CD4-positive, alpha-beta T cell treated with Interleukin-2 at 100 ng/mL for 4 hours (primary cell): ENCODE measurements around the gene TIGD6.
A peak's percentile ranks its signal among the peaks of the same experiment; 100 is the strongest.

Experiments used
- DNase-seq: peaks from one replicate; pipeline ENCODE4 v3.0.0-alpha.2; 2020; ENCODE audit warnings: low spot score

TIGD6 gene

DNA sequence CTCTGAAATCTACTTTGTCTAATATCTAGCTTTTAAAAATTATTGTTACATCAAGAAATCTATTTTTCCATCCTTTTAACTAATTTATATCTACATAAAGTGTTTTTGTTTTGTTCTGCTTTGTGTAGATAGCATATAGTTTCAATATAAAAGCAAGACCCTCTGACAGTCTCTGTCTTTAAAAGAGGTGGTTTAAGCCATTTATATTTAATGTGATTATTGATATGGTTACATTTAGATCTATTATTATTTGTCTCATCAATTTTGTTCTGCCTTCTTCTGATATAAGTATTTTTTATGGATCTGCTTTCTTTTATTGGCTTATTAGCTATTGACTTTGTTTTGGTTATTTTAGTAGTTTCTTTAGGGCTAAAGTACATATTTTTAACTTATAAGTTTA lies 16.1 kb upstream of the TIGD6 start:
- no peak for DNase-seq

DNA sequence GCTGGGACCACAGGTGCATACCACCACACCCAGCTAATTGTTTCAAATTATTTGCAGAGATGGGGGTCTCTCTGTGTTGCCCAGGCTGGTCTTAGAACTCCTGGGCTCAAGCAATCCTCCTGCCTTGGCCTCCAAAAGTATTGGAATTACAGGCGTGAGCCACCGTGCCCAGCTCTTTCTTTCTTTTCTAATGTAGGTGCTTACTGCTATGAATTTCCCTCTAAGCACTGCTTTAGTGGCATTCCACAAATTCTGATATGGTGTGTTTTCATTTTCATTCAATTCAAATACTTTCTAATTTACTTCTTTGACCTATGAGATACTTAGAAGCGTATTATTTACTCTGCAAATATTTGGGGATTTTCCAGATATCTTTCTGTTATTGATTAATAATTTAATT lies 15.0 kb upstream of the TIGD6 start:
- no peak for DNase-seq

DNA sequence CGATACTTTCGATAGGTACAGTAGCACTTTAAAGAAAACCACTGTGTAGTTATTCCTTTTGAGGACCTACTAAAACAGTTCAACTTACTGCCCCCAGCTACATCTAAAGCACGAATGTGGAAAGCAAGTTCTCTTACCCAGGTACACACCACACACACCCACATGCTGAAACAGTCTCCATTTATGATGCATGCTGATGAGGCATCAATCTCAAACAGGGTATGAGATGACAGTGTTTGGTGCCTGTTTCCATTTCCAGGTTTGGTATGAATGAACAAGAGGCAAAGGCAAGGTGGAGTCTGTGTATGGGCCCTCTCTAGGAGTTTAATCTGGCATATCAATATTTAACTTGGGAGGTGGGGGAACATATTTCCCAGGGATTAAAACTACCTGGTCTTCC lies 14.0 kb upstream of the TIGD6 start:
- no peak for DNase-seq

DNA sequence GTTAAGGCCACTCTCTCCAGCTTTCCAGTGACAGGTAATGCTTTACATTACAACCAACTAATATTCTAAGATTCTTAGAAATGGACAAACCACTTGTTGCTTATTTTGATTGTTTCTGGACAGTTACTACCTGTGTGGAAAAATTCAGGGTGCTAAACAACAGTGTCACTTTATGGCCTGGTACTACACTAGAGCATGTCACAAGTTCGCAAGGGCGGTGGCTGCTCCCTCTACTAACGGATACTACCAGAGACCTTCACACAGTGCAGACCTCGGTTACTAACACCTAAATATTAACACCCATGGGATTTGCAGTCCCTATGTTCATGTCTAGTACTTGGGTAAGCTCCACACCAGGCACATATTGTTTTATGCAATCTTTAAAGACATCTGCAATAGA lies 13.5 kb upstream of the TIGD6 start:
- DNase-seq: no peak

DNA sequence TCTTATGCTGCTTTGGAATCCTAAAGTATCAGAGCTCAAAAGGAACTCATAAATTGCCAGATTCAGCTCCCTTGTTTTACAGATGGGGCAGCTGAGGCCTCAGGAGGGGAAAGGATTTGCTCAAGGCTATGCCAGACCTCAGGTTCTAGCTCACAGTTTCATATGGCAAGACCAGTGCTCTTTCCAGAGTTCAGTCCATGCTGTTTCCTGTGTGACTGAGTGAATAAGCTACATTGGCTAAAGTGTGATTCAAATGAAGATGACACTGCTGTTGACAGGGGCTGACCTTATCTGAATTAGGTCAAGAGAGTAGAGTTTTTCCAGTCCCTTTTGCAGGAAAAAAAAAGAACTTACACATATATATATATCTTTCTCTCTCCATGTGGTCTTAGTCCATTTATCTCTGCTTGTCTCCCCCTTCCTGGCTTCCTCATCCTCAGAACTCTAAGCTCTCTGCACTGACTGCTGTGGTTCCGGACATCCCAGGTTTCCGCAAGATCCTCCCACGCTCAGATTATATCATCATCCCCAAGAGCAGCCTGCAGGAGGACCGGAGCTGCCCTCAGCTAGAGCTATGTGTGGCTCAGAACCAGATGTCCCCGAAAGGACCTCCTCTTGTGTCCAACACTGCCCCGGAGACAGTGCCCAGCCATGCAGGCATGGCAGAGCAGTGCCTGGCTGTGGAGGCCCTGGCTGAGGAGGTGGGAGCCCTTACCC lies 9.4 kb upstream of the TIGD6 start:
- DNase-seq: no peak

DNA sequence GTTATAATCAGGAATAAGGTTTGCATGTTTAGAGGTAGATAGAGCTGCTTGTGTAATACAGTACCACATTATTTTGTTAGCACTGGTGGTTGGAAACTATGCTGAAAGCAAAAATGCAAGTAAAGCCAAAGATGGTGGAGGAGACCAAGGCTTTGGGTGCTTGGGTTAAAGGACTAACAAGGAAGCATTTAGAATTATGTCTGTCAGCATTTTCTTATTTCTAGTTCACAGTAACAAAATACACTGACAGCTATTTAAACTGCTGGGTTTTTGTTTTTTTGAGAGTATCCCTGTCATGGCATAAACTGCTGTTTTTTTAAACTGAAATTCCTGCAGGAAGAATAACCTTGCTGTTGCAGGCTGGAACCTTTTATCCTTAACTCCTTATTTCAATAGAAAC lies 6.6 kb upstream of the TIGD6 start:
- DNase-seq: no peak

DNA sequence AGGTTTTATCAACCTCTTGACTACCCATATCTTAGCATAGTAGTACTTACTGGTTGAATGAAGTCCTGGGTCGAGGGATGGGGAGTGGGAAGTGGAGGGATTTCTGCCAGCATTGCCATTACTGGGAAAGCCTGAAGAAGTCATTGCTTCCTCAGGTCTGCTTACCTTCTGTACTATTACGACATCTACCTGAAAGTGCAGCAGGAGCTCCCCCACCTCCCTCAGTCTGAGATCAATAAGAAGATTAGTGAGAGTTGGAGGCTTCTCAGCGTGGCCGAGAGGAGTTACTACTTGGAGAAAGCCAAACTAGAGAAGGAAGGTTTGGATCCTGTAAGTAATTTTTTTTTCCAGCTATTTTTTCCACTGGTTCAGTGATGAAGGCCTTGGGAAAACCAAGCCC lies 5.9 kb upstream of the TIGD6 start:
- DNase-seq: no peak

DNA sequence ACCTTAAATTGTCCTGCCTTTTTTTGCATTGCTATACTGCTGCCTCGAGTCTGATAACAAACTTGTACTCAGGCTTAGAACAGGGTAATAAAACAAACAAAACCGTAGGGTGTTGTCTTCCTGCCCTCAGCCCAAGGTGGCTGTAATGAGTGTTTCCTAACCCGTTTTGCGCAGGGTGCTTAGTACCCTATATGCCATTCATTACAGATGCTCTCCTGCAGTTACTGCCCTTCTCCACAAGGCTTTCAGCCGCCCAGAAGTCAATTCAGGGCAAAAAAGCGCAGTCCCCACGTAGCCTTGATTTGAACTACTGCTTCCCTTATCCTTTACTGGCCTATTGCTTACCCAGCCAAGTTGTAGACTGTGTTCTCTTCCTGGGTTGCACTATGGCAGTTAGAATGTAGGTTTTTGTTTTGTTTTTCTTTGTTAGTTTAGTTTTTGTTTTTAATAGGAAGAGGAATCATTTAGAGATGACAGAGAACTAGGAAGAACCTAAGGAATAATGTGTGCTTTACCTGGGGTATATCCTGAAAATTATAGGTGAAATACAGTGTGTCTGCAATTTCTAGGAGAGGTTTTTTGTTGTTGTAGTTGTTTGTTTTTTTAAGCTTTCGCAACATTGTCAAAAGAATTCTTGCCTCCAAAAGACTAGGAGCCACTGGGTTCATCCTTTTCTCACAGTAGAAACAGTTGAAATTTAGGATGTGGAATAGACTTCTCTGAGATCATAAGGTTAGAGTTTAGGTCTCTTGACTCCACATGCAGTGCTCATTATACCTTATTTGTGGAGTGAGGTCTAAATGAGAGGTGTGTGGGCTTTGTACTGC lies 1.4 kb upstream of the TIGD6 start:
- DNase-seq: peak; percentile 74

DNA sequence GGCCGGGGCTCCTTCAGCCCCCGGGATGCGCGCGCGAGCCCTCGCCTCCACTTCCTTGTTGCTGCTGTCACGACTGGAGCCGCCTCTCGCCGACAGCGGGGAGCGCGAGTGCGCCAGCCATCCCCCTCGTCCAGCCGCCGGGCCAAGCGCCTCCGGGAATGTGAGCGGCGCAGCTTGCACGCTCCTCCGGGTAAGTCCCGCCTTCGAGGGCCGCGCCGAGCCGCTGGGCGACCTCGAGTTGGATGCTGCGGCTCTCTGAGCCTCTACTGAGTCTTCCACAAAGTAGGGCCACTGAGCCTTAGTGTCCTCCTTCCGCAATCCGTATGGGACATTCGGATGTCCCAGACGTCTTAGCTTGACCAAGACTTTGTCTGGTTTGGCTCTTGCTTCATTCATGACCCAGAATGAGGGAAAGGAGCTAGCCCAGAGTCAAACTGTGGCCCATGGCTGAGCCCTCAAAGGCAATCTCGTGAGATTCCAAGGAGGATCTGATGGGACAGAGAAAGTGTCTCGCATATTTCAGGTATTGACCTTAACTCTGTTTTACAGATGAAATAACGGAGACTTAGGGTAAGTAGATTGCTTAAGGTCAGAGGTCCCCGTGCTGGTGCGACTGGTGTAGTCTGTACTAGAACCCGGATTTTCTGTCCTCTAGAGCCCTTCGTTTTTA lies 671 bp upstream of the TIGD6 start:
- DNase-seq: peak; percentile 19

DNA sequence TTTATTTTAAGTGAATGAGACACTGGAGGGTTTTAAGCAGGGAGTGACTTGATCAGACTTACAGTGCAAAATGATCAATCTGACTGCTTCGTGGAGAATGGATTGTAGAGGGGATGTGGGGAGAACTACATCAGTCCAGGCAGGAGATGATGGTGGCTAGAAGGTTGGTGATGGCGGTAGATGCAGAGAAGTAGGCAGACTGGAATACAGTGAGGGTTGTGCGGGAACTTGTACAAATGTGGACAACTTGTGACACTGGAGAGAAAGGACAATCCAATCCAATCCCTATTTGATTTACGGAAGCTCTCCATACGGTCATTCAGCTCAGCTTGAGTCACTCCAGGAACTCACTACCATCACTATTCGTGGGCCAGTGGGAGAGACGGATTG lies 593 bp downstream of the TIGD6 start:
- no peak for DNase-seq

DNA sequence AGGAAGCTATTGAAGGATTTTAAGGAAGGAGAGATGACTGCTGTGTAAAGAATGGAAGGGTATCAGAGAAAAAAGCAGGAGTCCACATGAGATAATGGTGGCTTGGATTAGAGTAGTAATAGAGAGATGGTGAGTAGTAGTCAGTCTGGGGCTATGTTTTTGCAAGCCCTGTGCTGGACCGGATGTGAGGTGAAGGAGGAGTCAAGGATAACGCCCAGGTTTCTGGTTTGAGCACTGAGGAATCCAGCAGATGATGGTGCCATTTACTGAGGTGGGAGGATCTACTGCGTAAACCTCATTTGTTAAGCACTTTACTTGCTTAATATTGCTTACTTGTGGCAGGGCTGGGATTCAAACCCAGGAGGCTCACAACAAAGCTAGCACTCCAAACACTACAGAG lies 1.1 kb downstream of the TIGD6 start:
- no peak for DNase-seq

DNA sequence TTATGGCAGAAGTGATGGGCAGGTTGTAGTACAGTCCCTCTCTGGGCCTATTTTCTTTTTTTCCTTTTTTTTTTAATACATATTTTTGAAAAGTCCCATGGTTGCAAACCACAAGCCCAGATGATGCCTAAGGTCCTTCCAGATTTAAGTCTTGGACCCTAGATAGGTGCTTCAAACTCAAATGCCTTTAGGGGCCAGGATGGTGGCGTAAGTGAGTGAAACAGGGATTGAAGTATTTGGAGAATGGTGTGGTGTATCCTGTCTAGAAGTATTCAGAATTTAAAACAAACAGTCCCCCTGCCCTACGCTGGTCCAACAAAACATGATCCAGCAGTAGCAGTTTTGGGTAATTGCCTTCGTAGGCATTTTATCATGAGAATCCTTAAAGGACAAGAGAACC lies 2.2 kb downstream of the TIGD6 start:
- no peak for DNase-seq

DNA sequence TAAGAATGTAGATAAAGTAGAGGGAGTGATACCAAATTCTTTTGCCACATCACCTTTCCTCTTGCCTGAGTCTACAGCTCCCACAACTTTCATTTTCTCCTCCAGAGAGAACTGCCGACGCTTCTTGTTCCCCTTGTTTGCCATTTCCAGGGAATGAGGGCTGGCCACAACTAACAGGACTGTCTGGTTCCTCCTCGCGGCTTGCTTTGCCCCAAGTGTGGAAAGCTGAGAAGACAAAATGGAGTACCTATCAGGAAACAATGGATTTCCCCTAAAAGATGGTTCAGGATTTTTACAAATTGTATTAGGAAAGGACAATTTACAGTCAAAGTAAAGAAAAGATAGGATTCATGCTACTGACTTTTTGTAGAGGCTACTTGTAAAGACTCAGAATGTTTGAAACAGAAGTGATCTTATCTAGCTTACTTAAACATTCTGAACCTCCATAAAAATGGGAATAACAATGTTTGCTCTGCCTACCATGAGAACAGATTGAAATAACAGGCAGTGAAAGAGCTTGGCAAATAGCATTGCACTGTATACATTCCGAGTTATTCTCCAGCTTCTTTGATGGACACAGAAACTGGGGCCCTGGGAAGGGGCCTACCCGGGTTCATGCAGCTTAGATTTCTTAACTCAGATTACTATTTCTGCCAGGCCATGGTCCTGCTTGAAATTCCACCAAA lies 4.1 kb downstream of the TIGD6 start:
- DNase-seq: no peak

DNA sequence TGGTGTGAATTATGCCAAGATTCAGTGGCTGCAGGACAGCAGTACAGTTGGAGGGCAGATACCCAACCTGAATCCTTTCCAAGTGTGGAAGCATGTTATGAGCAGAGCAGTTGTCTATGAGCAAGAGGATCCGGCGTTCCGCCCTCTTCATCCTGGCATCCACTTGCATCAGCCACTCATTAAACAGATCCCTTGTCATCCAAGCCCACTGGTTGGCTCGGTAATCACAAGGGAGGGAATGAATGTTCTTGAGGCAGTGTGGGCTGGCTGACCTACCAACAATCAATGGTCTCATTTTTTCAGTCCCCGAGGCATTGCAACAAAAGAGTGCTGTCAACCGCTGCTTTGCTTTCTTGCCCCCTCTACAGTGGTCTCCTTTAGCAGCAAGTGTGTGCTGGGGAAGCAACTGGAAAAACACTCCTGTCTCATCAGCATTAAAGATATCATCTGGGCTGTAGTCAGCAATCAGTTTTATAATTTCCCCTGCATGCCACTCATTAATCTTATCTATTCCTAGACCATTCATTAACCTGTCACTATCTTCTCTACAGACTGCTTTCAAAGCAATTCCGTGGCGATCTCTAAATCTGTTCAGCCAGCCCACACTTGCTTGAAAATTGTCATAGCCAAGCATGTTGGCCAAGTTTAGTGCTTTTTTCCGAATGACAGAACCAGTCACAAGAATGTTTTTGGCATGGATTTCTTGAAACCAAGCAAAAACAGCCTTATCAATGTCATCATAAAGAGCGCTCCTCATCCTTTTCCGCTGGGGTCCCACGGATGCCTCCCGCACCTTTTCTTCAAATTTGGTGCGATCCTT lies 4.9 kb downstream of the TIGD6 start:
- no peak for DNase-seq

DNA sequence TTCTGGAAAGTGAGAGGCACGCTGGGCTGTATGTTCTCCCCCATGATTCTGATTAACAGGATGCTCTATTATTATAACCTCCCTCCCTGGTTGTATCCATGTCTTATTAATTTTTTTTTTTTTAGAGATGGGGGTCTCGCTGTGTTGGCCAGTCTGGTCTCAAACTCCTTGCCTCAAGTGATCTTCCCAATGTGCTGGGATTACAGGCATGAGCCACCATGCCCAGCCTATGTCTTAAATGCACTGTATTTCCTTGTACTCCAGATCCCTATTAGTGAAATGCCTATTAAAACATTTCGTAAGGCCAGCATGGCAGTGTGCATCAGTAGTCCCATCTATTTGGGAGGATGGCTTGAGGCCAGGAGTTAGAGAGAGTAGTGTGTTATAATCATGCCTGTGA lies 7.0 kb downstream of the TIGD6 start:
- no peak for DNase-seq

DNA sequence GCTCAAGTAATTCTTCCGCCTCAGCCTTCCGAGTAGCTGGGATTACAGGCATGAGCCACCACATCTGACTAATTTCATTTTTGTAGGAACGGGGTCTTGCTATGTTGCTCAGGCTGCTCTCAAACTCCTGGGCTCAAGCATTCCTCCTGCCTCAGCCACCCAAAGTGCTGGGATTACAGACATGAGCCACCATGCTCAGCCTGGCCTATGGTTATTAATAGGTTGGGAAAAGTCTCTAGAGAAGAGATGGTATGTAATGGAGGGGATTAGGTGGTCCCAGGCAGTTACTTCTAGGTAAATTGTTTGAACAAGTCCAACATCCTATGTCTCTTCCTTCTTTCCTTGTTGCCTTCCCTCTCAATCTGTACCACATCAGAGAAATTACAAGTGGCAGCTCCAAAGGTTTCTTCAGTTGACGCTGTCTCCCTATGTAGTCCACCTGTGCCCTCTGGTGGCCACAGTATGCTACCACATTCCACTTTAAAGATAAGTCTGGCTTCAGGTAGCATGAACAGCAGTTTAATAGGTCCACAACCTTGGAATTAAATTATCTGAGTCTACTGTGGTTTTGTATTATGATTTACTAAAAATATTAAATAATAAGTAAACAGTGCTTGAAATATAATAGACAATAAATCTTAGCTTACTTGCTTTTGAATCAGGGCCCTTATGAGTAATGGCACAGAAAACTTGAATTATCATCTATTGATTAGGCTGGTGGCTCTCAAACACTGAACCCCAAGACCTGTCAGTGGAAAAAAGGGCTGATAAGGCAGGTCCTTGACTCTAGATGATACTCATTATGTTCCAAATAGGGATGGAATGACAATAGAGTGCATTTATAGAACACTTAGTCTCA lies 9.7 kb downstream of the TIGD6 start:
- peak; percentile 77 for DNase-seq

DNA sequence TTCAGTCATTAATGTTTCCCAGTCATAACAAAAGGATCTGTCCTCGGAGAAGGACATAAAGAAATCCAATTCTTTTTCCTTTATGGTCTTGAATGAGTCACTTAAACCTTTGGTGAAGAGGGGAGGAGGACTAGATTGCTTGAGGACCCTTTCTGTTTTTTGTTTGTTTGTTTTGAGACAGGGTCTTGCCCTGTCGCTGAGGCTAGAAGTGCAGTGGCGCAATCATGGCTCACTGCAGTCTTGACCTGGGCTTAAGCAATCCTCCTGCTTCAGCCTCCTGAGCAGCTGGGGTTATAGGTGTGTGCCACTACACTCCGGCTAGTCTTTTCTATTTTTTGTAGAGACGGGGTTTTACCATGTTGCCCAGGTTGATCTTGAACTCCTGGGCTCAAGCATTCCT lies 12.3 kb downstream of the TIGD6 start:
- DNase-seq: no peak

DNA sequence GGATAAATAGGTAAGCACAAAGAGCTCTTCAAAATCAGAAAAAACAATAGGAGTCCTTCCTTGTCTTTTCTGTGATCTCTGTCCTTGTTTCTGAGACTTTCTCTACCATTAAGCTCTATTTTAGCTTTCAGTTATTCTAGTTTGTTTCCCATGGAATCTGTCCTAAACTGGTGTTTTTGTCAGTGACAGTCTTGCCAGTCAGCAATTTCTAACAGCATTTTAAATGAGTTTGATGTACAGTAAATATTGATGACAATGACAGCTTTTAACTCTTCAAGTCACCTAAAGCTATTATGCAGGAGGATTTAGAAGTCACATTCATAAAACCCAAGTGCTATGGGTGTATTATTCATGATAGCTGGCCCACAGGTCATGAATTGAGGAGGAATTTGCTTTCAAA lies 17.9 kb downstream of the TIGD6 start:
- DNase-seq: no peak

DNA sequence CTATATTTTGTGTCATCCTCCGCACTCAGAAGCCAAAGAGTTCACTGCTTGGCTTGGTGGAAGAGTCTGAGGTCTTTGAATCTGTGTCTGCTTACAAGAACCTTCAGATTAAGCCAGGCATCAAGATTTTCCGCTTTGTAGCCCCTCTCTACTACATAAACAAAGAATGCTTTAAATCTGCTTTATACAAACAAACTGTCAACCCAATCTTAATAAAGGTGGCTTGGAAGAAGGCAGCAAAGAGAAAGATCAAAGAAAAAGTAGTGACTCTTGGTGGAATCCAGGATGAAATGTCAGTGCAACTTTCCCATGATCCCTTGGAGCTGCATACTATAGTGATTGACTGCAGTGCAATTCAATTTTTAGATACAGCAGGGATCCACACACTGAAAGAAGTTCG lies 19.2 kb downstream of the TIGD6 start:
- no peak for DNase-seq

DNA sequence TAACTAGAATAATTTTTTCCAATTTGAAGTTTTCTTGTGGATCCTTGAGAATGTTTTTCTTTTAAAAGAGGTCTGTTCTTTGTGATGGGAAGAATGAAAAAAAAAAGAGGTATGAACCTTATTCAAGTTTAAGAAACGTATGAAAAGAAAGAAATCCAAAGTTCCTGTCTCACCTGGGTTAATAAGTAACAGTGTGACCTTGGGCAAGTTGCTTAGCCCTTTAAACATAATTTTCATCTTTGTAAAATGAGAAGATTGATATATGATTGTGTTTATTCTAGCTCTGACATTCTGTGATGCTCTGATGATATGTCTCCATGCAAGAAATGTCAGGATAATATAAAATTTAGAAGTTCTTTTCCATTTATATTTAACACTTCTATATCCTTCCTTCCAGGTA lies 20.6 kb downstream of the TIGD6 start:
- no peak for DNase-seq

DNA sequence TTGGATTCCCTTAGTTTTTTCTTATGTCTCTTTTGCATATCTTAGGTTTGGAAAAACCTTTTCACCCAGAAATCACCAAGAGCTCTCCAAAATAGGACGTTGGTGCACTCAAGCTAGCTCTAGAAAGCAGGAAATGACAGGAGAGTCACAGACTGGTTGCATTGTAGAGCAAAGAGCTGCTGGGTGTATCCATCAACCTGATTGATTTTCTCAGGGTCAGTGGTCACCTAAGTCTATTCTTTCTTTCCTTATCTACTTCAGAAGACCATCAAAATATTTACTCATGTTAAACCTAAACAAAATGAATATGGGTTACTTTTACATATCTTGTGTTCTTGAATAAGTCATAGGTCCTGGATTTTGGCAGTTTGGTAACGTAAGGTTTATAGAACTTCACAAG lies 25.0 kb downstream of the TIGD6 start:
- DNase-seq: no peak
